ENCODE measurements around the gene RAB18.

DNA sequence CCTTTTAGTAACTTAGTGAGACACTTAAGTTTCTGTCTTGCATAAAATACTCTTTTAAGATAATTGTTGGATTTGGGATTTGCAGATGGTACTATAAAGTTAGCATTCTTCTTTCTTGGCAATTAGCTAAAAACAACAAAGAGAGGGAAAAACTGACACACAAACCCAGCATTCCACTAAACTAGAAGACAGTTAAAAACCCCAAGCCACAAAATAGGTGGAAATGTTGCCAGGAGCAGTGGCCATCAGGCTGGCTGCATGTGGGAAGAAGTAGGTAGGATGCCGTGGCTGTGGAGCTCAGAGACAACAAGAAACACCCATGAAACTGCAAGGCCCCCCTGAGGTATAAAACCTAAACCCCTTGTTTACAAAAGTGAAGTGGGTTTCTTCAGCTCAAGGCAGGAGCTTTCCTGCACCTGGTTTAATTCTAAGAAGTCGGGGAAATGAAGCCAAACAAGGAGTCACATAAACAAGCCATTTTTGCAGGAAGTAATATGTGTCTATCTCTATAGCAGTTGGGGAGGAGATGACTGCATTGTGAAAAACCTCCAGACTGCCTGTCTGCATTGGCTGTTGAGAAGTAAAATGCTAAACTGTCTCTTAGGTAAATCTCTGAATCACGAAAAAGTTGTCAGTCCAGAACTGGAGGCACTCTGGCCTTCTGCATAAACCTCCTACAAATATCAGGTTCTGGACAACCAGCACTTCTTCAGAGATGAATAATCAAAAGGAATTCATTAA is 9.5 kb downstream of the RAB18 start:
- TF ChIP-seq FOXM1 (IDR thresholded peaks at IDR 0.05; ENCODE audit: borderline replicate concordance) (no peak), SUZ12 (IDR thresholded peaks at IDR 0.05) (no peak)

Measured in HEK293T (cell line).